Stimulated activated CD8-positive, alpha-beta memory T cell treated with anti-CD3 and anti-CD28 coated beads, Interleukin-12 subunit alpha, Interleukin-12 subunit beta, amount 100 ng/mL, for 4 hours (primary cell): ENCODE data around the gene MOV10L1.
"Not testable (repeated sequence)": the region's sequence is repeated elsewhere in the genome, so short reads cannot be mapped to it uniquely, and the experiment has no call there.

Experiments
- DNase-seq: peaks from one replicate; pipeline ENCODE4 v3.0.0-alpha.2; 2020; ENCODE audit warnings: low read depth

Gene MOV10L1

DNA sequence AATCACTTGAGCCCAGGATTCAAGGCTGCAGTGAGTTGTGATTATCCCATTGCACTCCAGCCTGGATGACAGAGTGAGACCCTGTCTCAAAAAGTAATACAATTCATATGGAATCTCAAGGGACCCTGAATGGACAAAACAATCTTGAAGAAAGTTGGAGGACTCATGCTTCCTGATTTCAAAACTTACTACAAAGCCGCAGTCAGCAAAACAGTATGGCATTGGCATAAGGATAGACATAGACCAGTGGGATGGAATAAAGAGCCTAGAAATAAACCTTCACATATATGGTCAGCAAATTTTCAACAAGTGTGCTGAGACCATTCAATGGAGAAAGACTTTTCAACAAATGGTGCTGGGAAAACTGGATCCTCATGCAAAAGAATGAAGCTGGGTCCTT, 113.5 kb downstream of the MOV10L1 start:
- no peak for DNase-seq

DNA sequence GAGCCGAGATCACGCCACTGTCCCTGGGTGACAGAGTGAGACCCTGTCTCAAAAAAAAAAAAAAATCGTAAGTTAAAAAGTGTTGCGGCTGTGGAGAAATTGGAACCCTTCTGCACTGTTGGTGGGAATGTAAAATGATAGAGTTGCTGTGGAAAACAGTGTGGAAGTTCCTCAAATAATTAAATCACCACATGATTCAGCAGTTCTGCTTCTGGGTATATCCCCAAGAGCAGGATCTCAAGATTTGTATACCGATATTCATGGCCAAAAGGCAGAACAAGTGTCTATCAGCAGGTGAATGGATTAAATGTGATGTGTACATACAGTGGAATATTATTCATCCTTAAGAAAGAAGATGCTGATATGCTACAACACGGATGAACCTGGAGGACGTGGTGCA, 114.8 kb downstream of the MOV10L1 start:
- DNase-seq, result no peak

GRCh38 chr22:50204998-50205397, 115.2 kb downstream of the MOV10L1 start:
- DNase-seq, result not testable (repeated sequence)

- no peak for DNase-seq
These were observed 116.2 kb downstream of the MOV10L1 start for GRCh38 chr22:50205781-50206569.

- DNase-seq, result no peak
These were observed 116.8 kb downstream of the MOV10L1 start for GRCh38 chr22:50206599-50206998.

- no peak for DNase-seq
These were observed 117.8 kb downstream of the MOV10L1 start for GRCh38 chr22:50207383-50208140.

DNA sequence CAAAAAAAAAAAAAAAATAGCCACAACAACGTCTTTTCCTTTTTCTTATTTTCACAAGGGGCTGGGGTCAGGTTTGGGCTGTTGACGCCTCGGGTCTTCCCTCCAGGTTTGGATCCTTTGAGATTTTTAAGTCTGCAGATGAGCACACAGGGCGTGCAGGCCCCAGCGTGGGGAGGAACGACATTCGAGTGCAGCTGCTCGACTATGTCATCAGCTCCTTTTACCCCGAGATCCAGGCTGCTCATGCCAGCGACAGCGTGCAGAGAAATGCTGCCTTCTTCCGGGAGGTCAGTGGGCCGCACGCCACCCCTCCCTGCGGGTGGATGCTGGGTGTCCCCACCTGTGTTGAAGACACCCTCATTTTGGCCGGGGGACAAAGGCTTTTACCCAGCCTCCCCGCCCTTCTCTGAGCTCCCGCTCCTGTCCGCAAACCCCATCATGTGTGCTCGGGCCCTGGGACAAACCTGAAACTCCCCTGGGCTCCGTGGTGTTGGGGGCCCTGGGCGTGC, 118.7 kb downstream of the MOV10L1 start:
- DNase-seq, result no peak

DNA sequence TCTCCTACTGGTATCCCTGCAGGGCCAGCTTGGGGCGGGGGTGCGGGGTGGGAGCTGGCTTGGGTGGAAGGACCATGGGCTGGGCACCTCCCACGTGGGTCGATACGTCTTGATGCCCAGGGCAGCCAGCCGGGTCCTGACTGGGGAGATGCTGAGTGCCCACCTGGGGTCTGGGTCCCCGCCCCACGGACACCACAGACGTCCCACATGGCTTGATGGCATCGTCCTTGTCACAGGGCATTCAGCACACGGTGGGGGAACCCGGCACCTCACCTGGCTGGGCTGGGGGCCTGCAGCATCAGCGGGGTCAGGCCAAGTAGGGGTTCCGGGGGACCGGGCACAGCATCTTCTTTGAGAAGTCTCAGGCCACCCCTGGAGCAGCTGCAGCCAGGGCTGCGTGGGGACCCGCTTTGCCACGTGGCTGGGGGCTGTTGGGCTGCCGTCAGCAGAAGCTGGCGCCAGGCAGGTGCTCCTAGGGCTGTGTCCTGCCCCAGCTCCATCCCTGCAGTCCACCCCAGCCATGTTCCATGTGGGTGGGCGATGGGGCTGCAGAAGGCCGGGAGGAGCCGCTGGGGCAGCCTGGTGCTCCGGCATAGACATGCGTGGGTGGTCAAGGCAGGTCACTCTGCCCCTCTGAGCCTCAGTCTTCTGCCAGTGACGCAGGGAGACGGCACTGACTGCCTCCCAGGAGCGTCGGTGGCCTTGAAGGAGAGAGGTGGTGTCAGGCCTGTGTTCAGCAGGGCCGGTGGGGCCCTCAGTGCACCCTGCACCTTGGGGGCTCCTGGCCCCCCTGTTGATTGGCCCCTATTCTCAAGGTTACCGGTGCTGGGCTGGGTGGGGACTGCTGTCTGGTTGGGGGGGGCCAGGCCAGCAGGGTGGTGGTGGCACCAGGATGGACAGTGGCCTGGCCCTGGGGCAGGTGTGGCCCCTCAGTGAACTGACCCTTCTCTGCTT, 119.4 kb downstream of the MOV10L1 start:
- DNase-seq, result no peak

DNA sequence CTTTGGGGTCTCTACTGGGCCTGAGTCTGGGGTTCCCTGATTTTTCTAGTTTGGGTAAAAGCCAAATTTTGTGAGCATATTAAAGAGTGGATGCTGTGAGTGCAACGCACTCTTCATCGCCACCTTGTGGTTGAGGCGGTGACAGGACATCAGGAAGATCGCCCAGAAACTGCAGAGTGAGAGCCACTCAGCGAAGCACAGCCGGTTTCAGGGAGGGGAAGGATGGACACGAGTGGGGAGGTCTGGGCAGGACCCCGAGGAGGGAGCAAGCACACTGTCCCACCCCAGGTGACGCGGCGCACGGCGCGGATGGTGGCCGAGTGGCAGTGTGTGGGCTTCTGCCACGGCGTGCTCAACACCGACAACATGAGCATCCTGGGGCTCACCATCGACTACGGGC, 120.1 kb downstream of the MOV10L1 start:
- DNase-seq, result no peak

DNA sequence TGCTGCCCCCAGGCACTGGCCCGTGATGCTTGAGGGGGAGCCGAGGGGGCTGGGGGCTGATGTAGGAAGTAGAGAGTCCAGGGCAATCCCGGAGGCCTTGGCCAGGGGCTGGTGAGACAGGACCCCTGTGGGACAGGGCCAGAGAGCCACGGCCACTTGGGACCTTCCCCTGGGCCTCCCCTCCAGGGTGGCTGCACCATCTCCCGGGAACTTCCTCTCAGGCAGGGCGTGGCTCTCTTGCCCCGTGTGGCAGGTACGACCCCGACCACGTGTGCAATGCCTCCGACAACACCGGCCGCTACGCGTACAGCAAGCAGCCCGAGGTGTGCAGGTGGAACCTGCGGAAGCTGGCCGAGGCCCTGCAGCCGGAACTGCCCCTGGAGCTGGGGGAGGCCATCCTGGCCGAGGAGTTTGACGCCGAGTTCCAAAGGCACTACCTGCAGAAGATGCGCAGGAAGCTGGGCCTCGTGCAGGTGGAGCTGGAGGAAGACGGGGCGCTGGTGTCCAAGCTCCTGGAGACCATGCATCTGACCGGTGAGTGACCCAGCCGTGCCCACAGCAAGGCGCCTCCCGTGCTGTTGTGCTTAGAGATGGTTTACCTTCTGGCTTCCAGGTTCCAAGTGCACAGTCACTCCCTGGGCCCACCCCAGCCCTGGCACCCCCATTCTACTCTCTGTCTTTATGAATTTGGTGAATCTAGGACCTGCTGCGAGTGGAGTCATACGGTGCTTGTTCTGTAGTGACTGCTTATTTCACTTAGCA, 120.8 kb downstream of the MOV10L1 start:
- DNase-seq, result no peak

- DNase-seq, result no peak
These were observed 121.3 kb downstream of the MOV10L1 start for GRCh38 chr22:50211147-50211546.
